ENCODE data around the gene IL1F10.

GRCh38 chr2:113120861-113121260, 53.1 kb downstream of the IL1F10 start:
- TF ChIP-seq, protein P1, sequence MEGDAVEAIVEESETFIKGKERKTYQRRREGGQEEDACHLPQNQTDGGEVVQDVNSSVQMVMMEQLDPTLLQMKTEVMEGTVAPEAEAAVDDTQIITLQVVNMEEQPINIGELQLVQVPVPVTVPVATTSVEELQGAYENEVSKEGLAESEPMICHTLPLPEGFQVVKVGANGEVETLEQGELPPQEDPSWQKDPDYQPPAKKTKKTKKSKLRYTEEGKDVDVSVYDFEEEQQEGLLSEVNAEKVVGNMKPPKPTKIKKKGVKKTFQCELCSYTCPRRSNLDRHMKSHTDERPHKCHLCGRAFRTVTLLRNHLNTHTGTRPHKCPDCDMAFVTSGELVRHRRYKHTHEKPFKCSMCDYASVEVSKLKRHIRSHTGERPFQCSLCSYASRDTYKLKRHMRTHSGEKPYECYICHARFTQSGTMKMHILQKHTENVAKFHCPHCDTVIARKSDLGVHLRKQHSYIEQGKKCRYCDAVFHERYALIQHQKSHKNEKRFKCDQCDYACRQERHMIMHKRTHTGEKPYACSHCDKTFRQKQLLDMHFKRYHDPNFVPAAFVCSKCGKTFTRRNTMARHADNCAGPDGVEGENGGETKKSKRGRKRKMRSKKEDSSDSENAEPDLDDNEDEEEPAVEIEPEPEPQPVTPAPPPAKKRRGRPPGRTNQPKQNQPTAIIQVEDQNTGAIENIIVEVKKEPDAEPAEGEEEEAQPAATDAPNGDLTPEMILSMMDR (conservative IDR thresholded peaks at IDR 0.05; ENCODE audit: low read length), result no peak
- no peak for TF ChIP-seq EZH2phosphoT487 (IDR thresholded peaks at IDR 0.05; ENCODE audit: borderline replicate concordance, low read depth, low read length)
